GM19351 (cell line): ENCODE measurements around the gene CCR2.
"Not testable (repeated sequence)": the region's sequence is repeated elsewhere in the genome, so short reads cannot be mapped to it uniquely, and the experiment has no call there.

Source experiments
- ATAC-seq: cut with Tn5 transposase; IDR thresholded peaks from one replicate; pipeline ENCODE4 v1.9.1; 2021; ENCODE audit warnings: mild to moderate bottlenecking, moderate library complexity; ENCODE audit not compliant: unreplicated experiment

The CCR2 gene

DNA sequence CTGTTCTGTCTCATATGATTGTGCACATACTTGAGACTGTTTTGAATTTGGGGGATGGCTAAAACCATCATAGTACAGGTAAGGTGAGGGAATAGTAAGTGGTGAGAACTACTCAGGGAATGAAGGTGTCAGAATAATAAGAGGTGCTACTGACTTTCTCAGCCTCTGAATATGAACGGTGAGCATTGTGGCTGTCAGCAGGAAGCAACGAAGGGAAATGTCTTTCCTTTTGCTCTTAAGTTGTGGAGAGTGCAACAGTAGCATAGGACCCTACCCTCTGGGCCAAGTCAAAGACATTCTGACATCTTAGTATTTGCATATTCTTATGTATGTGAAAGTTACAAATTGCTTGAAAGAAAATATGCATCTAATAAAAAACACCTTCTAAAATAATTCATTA lies 21.9 kb downstream of the CCR2 start:
- ATAC-seq, result no peak

DNA sequence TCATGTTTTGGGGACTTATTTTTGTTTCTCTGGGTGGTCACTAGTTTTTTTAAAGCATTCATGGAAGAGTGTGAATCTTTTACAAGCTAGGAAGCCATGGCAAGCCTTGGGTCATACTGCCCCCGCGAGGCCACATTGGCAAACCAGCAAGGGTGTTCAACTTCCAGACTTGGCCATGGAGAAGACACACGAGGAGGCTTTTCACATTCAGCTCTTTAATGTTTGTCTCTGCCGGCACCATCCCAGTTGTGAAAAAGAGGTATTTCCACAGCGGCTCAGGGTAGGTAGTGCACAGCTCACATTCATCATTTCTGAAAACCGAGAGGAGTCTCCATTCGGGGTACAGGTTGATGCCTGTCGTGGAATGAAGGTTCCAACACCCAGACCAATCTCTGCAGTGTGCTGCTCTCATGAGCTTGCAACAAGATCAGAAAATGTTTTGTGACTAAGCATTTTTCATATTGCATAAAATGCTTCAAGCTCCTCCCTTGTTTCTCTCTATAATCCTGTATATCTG lies 24.6 kb downstream of the CCR2 start:
- ATAC-seq, result no peak

- no peak for ATAC-seq
Observed at GRCh38 chr3:46380471-46381221, 26.7 kb downstream of the CCR2 start.

- no peak for ATAC-seq
Observed at GRCh38 chr3:46381625-46382024, 27.7 kb downstream of the CCR2 start.

DNA sequence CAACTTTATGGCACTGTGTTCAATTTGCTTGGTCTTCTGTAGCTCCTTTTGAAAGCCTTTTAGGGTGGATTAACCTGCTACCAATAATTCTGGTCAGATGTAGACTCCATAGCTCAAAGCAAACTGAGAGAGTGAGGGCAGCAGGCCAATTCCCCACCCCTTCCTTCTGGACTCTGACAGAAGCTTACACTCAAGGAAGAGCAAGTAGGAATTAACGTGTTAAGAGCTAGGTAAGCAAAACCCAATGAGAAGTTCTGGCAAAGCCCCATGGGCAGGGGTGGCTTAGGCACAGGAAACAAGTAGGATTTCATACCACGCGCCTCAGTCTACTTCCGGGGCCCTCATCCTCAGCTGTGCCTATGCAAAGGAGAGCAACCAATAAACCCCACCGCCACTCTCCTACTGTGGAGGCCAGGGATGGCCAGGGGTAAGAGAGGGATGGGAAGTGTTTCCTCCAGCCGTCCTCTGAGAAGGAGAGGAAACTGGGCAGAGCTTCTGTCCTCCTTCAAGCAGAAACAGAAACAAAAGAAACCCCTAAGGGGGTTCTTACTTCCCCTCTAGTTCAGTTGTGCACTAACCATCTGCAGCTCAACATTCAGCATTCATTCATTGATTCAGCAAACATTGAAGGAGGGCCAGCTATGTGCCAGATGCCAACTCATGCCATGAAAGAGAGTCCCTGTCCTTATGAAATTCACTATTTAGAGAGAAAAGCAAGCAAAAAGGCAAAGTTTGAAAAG lies 29.5 kb downstream of the CCR2 start:
- ATAC-seq, result no peak

DNA sequence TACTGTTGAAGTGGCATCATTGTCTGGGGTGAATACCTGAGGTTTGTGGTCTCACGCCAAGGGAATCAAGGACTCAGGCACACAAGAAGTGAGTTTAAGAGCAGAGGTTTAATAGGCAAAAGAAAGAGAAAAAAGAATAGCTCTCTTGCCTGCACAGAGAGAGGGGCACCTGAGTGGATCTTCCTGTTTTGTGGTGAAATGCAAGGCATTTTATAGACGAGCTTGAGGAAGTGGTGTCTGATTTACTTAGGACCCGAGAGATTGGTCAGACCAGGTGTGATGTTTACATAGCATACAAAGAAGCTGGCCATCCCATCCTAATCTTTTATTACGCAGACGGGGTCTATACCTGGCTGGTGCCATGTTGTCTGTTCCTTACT lies 30.0 kb downstream of the CCR2 start:
- no peak for ATAC-seq

DNA sequence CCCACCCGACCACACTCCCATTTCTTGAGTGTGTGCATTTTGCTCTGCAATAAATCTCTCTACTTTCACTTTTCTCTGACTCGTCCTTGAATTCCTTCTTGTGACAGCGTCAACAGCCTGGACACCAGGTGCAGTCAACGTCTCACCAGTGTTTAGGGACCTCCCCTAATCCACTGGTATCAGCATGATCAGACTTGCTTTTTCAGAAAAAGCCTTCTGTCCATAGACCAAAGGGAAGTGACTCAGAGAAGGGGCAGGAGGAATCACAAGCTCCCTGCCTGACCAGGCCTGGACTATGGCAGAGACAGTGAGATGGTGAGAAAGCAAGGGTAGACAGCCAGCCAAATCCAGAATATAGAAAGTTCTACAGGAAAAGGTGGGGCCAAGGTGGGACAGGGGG lies 32.3 kb downstream of the CCR2 start:
- no peak for ATAC-seq

DNA sequence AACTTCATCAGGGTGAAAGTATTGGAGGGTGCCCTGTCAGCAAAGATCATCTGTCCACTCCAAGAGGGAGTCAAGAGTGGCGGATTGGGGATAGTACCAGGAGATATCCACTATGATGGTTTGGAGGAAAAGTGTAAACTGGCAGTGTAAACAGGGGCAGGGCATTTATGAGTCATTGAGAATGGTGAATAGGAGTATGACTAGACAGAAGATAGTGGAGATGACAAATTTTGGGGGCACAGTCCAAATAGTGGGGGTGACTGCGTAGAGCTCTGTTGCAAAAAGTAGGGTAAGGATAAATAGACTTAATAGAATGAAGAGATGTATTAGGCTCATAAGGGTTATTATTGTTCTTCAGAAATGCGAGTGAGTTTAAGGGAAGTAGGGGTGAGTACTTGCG lies 34.9 kb downstream of the CCR2 start:
- not testable (repeated sequence) for ATAC-seq

GRCh38 chr3:46389306-46389705 lies 35.4 kb downstream of the CCR2 start:
- no peak for ATAC-seq

GRCh38 chr3:46391526-46391925 lies 37.6 kb downstream of the CCR2 start:
- ATAC-seq, result not testable (repeated sequence)

DNA sequence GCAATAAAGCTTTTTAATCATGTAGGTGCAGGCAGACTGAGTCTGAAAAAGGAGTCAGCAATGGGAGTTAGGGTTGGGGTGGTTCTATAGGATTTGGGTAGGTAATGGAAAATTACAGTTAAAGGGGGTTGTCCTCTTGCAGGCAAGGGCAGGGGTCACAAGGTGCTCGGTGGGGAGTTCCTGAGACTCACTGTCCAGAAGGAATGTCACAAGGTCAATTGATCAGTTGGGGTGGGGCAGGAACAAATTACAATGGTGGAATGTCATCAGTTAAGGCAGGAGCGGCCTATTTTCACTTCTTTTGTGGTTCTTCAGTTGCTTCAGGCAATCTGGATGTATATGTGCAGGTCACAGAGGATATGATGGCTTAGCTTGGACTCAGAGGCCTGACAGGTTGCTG lies 39.1 kb downstream of the CCR2 start:
- ATAC-seq, result no peak

- no peak for ATAC-seq
Observed at GRCh38 chr3:46393554-46394434, 39.9 kb downstream of the CCR2 start.

- no peak for ATAC-seq
Observed at GRCh38 chr3:46395210-46395661, 41.3 kb downstream of the CCR2 start.

GRCh38 chr3:46395766-46396530 lies 42.0 kb downstream of the CCR2 start:
- no peak for ATAC-seq

- no peak for ATAC-seq
Observed at GRCh38 chr3:46397111-46397510, 43.2 kb downstream of the CCR2 start.

DNA sequence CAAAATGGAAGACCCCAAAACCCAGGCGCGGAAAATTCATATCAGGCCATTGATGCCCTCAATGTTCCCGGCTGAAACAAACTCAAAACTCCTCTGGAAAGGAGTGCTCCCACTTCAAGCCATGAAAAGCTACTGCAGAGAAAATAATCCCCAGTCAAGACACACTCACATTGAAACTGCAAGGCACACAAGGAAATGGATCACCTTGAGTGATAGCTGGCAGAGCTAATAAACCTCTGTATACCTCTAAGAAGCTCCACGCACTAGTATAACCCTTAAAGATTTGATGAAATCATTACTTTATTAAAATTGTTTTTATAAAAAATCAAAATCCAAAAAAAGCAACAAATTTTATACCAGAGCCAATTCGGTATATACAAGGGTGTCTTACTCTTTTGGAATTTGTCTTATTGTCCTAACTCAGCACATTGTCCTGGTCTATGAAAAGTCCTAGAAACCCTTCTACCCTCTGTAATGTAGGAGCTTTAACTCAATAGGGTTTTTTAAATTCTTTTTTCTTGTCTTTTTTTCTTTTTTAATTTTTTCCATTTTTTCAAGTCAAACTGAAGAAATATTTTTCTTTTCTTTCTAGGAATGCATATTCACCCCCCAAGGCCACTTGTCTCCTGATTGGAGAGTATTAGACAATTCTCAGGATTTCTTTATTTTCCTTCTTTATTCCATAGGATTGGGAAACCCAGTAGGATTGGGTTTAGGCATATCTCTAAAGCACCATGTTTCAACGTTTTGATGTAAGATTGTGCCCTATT lies 44.5 kb downstream of the CCR2 start:
- ATAC-seq, result no peak

- no peak for ATAC-seq
Observed at GRCh38 chr3:46399098-46399497, 45.2 kb downstream of the CCR2 start.

GRCh38 chr3:46399557-46399956 lies 45.6 kb downstream of the CCR2 start:
- ATAC-seq, result no peak

DNA sequence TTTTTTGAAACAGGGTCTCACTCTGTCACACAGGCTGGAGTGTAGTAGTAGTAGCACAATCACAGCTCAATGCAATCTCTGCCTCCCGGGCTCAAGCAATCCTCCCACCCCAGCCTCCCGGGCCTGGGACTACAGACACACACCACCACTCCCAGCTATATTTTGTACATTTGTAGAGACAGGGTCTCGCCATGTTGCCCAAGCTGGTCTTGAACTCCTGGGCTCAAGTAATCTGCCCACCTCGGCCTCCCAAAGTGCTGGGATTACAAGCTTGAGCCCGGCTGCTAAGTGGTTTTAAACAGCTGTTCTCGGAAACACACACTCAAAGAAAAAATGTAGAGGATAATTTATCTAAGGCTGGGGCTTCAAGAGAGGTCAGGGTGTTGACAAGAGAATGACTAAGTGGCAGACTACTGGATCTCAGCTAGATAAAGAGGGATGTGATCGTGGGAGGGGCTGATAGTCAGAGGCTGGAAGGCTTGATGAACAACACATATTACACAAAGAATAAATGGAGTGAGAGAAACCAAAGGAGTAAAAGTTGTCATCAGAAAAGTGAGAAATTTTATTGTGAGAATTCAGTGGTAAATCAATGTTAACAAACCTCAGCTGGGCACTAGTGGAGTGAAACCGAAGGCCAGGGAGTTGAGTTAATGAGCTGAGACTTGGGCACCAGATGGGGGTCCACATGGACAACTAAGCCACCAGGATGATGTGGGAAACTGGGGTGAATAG lies 46.3 kb downstream of the CCR2 start:
- no peak for ATAC-seq
